AG04449 (cell line): ENCODE results near the gene GRK2.

Source experiments
- CTCF ChIA-PET: fragments of 350-600 bp; formaldehyde crosslinking; extraction: SDS; loops from one replicate; lab custom pipeline; 2021; ENCODE audit warnings: antibody characterized with exemption; lab: Yijun Ruan, JAX
- POLR2A ChIA-PET: fragments of 400-600, 350-600 bp; formaldehyde crosslinking; extraction: SDS; loops from one replicate; lab custom pipeline; 2020; ENCODE audit warnings: antibody characterized with exemption, inconsistent platforms; lab: Yijun Ruan, JAX
- DNase-seq: peaks from one replicate; pipeline ENCODE4 v3.0.0-alpha.2; 2010; ENCODE audit warnings: low read depth, low spot score
- H3K4me3 ChIP-seq: 2 replicates; pipeline ENCODE4 v1.5.1; 2011; ENCODE audit warnings: low read depth, mild to moderate bottlenecking, control low read depth, low read length
- CTCF ChIP-seq: IDR thresholded peaks from one replicate; pipeline ENCODE4 v1.5.1; 2011; ENCODE audit warnings: mild to moderate bottlenecking, moderate library complexity, low read length, control low read depth, inconsistent platforms; ENCODE audit not compliant: insufficient read depth; ENCODE audit errors: missing control alignments

Gene GRK2

GRCh38 chr11:67237574-67237973 is 28.7 kb upstream of the GRK2 start:
- H3K4me3 ChIP-seq, result no peak overlapping the region
- DNase-seq, result no peak
- POLR2A ChIA-PET, result no interaction called here
- CTCF ChIA-PET, result interaction anchor here (1.4 to 5.6 kb wide), 2 partner anchors 25 to 145 kb away, joined by 3 to 36 read pairs; no protein-coding TSS in a partner anchor
- no peak for TF ChIP-seq CTCF

GRCh38 chr11:67238894-67239782 is 27.1 kb upstream of the GRK2 start:
- no peak for TF ChIP-seq CTCF
- DNase-seq, result no peak
- CTCF ChIA-PET, result interaction anchor here (0.8 to 5.6 kb wide), 10 partner anchors 8 to 184 kb away, joined by 3 to 36 read pairs (median 4); no protein-coding TSS in a partner anchor
- peak overlapping the region; percentile 41 for H3K4me3 ChIP-seq
- POLR2A ChIA-PET, result interaction anchor here (0.6 to 1.5 kb wide), 10 partner anchors 12 to 135 kb away, joined by 3 to 7 read pairs (median 4); partner anchors contain the start of gene KDM2A

GRCh38 chr11:67239783-67240575 is 26.3 kb upstream of the GRK2 start:
- peak; percentile 14 for TF ChIP-seq CTCF
- ChIA-PET POLR2A (interaction anchor here (0.6 to 1.5 kb wide), 10 partner anchors 12 to 134 kb away, joined by 3 to 7 read pairs (median 4); partner anchors contain the start of gene KDM2A), CTCF (interaction anchor here (0.7 to 5.6 kb wide), 12 partner anchors 9 to 185 kb away, joined by 3 to 36 read pairs (median 4); no protein-coding TSS in a partner anchor)
- H3K4me3 ChIP-seq, result peak overlapping the region; percentile 78
- peak; percentile 92 for DNase-seq

GRCh38 chr11:67240576-67241389 is 25.5 kb upstream of the GRK2 start:
- POLR2A ChIA-PET, result interaction anchor here (1.1 to 1.5 kb wide), 4 partner anchors 11 to 76 kb away, joined by 3 to 6 read pairs (median 5); no protein-coding TSS in a partner anchor
- CTCF ChIA-PET, result interaction anchor here (1.0 to 5.6 kb wide), 5 partner anchors 13 to 141 kb away, joined by 3 to 36 read pairs (median 3); no protein-coding TSS in a partner anchor

More at GRCh38 chr11:67240576-67241389, 25.5 kb upstream of the GRK2 start:
- DNase-seq, result no peak
- peak overlapping the region; percentile 78 for H3K4me3 ChIP-seq
- no peak for TF ChIP-seq CTCF
